ENCODE measurements around the gene FBN1. TPM values are rescaled to one million over a fixed set of nuclear protein-coding genes. Genes with fewer than 3 reads are reported as not detected.

Gene FBN1
- total RNA-seq, 2 donors from 2014 or later, result 10.7 to 16.8 TPM

- DNase-seq (no peak), ATAC-seq (no peak)
- intact Hi-C loops (cut with DNase I, micrococcal nuclease), result no loop called here
Observed at GRCh38 chr15:48592221-48592731, 53.2 kb downstream of the FBN1 start.

DNA sequence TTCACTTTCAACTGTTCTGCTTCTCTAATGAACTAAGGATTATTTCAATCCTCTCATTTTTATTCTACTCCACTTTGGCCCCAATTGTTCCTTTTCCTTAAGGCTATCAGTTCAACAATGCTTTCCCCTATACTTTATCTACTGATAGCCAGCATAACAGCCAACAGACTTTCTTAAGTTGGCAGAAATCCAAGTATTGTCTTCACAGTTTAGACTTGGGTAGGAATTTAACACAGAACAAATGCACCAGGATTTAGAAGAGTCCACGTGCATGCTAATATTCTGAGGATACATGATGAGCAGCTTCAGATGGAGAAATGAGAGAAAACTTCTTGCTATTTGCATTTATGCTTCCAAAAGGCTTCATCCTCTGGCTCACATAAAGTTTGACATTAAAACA, 54.8 kb downstream of the FBN1 start:
- DNase-seq (no peak), ATAC-seq (no peak)
- intact Hi-C loops (cut with DNase I, micrococcal nuclease), result no loop called here

DNA sequence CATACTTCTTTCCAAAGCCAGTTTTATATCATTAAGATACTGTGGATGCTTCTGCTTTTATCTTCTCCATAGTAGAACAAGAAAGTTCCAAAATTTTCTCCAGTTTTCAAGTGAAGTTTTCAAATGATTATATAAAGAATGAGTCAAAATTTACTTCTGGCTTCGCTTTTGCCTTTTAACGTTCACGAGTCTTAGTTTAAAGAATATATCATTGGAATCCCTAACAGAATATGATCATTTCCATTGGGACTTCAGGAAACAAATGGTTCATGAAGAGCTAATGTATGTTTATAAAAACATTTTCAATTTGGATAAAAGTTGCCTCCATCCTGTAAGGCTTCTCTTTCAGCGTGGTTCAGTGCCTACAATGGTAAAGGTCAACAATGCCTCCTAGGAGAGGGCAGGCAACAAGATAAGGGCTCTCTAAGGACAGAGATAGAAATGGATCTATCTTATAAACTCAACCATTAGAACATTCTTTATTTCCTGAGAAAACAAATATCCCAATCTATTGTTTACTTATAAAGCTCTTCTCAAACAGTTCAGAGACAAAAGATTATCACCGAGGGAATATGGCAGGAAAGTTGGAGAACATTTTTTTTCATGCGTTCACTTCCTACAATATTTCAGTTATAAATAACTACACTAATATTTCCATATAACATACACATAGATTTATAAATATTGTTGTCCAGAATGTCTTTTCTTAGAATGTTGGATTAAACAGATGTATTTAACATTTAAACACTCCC, 60.5 kb downstream of the FBN1 start:
- no peak for ATAC-seq
- intact Hi-C loops (cut with DNase I, micrococcal nuclease), result no loop called here

DNA sequence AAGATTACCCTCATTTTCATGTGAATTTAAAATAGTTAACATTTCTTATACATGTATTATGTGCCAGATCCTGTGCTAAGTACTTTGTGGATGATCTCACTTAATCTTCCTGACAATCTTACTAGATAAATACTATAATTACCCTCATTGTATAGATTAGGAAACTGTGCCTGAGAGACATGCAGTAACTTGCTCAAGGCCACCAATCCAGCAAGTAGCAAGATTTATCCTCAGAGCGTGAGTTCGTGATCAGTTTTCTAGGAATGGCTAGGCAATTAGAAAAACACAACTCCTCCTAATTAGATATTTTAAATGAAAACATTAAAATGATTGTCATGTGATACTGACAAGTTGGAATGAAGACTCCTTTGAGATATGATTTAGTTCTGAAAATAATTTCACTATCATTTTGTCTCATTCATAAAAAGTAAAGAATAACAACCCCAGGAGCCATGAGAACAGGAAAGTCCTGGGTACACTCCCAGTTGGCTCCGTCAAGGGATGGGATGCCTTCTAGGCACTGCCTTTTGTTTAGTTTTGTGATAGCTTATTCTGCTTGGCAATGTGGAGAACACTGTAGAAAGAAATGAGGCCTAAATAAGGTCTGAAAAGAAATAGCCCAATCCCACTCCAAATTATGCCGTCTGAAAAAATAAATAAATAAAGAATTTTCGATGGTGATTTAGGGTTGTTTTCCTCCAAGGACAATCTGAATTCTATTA, 61.3 kb downstream of the FBN1 start:
- no peak for ATAC-seq
- DNase-seq, result no peak
- intact Hi-C loops (cut with DNase I, micrococcal nuclease), result no loop called here

More for the DNA sequence above, 60.5 kb downstream of the FBN1 start:
- no peak for DNase-seq

DNA sequence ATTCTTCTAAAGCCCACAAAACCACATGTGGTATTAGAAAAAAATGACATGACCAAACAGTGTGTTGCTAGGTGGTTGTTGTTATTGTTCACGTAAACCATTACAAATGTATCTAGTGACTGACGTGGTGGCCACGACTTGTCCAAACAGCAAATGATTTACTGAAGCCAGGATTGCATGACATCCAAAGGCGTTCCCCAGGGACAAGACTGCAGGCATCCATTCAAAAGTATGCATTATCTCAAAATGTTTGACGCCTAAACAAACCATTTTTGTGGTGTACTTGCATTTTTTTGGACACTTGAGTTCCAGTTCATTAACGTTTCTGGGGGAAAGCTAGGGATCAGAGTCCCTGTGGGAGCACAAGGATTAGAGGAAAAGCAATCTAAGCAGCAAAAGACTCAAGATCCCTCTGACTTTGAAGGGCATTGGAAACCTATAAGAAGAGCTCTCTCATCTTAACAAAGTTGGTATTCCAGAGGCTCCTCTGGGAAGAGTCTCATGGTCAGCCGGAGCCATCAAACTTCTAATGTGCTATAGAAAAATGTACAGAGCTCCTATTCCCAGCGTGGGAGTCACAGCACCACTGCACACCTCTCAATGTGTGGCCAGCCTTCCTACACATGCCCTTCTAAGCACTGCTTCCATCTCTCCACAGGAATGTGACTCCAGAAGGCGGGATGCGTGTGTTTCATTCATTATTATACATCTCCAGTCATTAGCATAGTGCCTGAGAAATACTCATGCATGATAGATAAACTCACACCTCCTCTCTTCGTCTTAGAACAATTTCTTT, 62.9 kb downstream of the FBN1 start:
- no peak for DNase-seq
- intact Hi-C loops (cut with DNase I, micrococcal nuclease), result no loop called here
- ATAC-seq, result no peak

- ATAC-seq, result no peak
Observed at GRCh38 chr15:48581219-48581618, 64.3 kb downstream of the FBN1 start.

DNA sequence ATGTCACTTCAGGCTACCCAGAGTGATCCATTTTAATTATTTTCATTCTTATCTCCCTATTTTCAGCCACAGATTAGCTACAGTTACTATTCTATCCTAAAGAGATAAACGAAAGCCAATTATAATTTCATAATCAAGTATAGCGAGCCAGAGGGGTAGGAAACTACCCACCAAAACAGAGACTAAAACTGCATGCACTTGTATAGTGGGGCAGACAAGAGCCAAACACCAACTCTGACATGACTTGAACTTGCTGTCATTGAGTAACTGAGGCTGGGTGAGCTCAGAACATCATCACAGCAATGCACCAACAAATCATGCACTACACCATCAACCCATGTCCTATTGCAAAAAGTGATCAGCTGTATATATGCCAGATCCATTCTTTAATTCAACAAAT, 64.8 kb downstream of the FBN1 start:
- DNase-seq (no peak), ATAC-seq (no peak)
- intact Hi-C loops (cut with DNase I, micrococcal nuclease), result no loop called here

More at GRCh38 chr15:48581219-48581618, 64.3 kb downstream of the FBN1 start:
- DNase-seq, result no peak
- intact Hi-C loops (cut with DNase I, micrococcal nuclease), result no loop called here

- no peak for ATAC-seq
- intact Hi-C loops (cut with DNase I, micrococcal nuclease), result no loop called here
- no peak for DNase-seq
Observed at GRCh38 chr15:48579945-48580671, 65.4 kb downstream of the FBN1 start.

GRCh38 chr15:48578965-48579364, 66.5 kb downstream of the FBN1 start:
- ATAC-seq (no peak), DNase-seq (no peak)
- intact Hi-C loops (cut with DNase I, micrococcal nuclease), result no loop called here

DNA sequence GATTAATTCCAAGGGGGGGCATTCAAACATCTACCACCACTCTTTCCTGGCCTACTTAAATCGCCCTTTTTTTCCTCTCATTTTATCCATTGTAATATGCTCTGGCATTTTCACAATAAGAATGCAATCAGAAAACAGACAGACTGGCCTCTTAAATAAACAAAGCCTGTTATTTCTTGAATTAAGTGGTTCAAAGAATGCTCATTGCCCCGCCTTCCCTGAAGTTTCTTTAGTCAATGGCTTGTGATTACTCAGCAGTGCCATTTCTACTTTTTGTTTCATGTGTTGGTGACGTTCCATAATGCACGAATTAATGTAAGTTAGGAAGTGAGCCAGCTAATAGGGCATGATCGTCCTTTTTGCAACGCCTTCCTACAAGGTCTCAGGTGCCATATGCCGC, 68.0 kb downstream of the FBN1 start:
- ATAC-seq, result no peak
- intact Hi-C loops (cut with DNase I, micrococcal nuclease), result no loop called here
- no peak for DNase-seq

- DNase-seq, result no peak
- intact Hi-C loops (cut with DNase I, micrococcal nuclease), result no loop called here
Observed at GRCh38 chr15:48574187-48574586, 71.3 kb downstream of the FBN1 start.

GRCh38 chr15:48573780-48574179, 71.7 kb downstream of the FBN1 start:
- intact Hi-C loops (cut with DNase I, micrococcal nuclease), result no loop called here
- ATAC-seq (no peak), DNase-seq (no peak)

More at GRCh38 chr15:48574187-48574586, 71.3 kb downstream of the FBN1 start:
- no peak for ATAC-seq

DNA sequence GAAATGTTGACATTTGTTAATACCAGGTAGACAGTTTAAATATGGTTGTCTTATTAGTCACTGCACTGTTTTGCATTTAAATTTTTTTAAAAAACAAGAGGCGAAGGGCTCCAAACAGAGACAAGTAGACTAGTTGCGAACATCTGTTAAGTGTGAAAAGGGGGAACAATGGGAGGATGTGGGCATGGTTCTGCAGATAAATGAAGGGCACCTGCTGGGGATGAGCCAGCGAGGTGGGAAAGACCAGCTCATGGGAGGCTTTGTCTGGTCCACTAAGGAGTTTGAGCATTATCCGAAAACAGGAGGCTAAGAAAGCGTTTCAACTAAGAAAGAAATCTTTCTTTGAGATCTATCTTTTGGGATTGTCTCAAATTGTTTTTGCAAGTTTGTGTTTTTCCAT, 72.7 kb downstream of the FBN1 start:
- intact Hi-C loops (cut with DNase I, micrococcal nuclease), result no loop called here
- no peak for DNase-seq
- ATAC-seq, result no peak

DNA sequence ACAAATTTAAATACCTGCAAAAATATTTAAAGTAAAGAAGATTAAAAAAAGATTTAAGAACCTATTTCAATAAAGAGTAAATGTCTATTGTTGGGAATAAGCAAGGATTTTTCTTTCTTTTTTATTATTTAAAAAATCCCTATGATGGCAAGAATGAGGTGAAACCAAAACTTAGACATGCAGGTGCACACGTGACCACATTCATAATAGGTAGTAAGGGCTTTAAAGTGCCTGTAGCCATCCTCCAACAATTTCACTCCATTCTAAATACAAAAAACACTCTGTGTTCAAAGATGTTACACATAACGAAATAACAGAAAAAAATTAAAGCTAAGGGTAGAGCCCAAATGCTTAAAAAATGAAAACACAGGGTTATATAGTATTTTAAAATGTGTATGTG, 74.0 kb downstream of the FBN1 start:
- ATAC-seq (no peak), DNase-seq (no peak)
- intact Hi-C loops (cut with DNase I, micrococcal nuclease), result no loop called here

- no peak for ATAC-seq
- no peak for DNase-seq
- intact Hi-C loops (cut with DNase I, micrococcal nuclease), result no loop called here
Observed at GRCh38 chr15:48570822-48571221, 74.7 kb downstream of the FBN1 start.

GRCh38 chr15:48569591-48570302, 75.8 kb downstream of the FBN1 start:
- intact Hi-C loops (cut with DNase I, micrococcal nuclease), result no loop called here
- no peak for ATAC-seq
- DNase-seq, result no peak

DNA sequence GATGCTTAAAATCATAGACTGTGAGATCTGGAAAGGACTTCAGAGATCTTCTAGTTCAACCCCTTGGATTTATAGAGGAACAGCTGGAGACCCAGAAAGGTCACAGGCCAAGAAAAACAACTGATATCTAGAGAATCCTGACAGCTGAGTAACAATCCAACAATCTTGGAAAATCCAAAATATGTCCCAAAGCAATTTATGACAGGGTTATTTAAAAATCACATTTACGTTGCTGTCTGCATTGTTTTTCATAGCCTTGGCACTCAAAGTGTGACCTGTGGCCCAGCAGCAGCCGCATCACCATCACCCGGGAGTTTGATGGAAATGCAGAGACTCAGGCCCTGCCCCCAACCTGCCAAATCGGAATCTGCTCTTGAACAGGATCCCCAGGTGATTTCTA, 78.8 kb downstream of the FBN1 start:
- DNase-seq (no peak), ATAC-seq (no peak)
- intact Hi-C loops (cut with DNase I, micrococcal nuclease), result no loop called here

Data from left colon (tissue), 2 donors.